RWPE1 (cell line): ENCODE data around the gene DMAC2.
"Not testable (repeated sequence)": the region's sequence is repeated elsewhere in the genome, so short reads cannot be mapped to it uniquely, and the experiment has no call there.

Experiments
- CTCF ChIA-PET: fragments of 350-600 bp; sonication (Branson Sonifier 250); formaldehyde crosslinking; extraction: SDS; loops from one replicate; lab custom pipeline; 2021; lab: Yijun Ruan, JAX
- POLR2A ChIA-PET: fragments of 400-600 bp; formaldehyde crosslinking; extraction: SDS; loops from one replicate; lab custom pipeline; 2020; ENCODE audit warnings: antibody characterized with exemption; ENCODE audit not compliant: low non-redundant PET; lab: Yijun Ruan, JAX
- DNase-seq: peaks from one replicate; pipeline ENCODE4 v3.0.0; 2012; ENCODE audit warnings: low spot score
- H3K27ac ChIP-seq: fragments of 450-650 bp; 2 replicates; pipeline ENCODE4 v1.5.1; 2017
- CTCF ChIP-seq: fragments of 450-650 bp; conservative IDR thresholded peaks from 2 replicates; pipeline ENCODE4 v1.5.1; 2017; ENCODE audit warnings: low read depth, mild to moderate bottlenecking

The DMAC2 gene

DNA sequence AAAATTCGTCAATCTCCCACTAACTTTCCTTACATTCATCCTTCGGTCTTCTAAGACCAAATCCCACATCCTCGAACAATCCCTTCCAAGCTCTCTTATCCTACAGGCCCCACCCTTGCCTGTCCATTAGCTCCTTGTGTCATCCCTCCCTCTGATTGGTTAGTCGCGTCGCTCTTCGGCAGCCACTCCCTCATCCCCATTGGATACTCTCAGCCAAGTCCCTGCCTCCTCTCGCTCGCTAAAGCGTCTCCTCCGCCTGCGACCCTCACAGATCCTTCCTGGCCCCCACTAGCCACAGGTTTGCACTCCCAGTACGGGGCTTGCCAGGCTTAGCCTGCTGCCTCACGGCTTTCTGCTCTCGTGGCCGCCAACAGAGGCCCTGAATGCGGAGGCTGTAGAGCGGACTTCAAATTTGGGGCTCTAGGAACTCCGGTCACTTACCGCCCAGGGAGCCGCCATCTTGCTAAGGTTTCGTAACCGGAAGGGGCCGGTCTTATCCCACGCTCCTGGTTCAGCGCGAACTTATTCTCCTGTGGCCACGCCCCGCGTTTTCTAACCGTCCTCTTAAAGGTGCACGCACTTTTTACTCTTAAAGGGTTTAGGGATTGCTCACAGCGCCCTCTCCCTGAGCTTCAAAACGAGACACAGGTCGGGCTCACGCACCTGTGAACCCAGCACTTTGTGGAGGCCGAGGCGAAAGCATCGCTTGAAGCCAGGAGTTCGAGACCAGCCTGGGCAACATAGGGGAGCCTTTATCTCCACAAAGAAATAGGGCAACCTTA lies at the start of gene DMAC2:
DMAC2 (minus strand) TSS at position 472 of the 782 bp plus-strand sequence; CDS start at position 459, 13 bp downstream.
- peak; percentile 99 for DNase-seq
- H3K27ac ChIP-seq, result peak within 1 kb of the TSS; percentile 91
- ChIA-PET POLR2A (interaction anchor here (0.5 to 1.0 kb wide), 2 partner anchors 12 to 43 kb away, joined by 3 to 5 read pairs; partner anchors contain the start of gene B3GNT8), CTCF (interaction anchor here (0.6 to 1.0 kb wide), 5 partner anchors 15 to 1525 kb away, joined by 3 to 6 read pairs (median 3); no protein-coding TSS in a partner anchor)
- peak; percentile 72 for TF ChIP-seq CTCF

DNA sequence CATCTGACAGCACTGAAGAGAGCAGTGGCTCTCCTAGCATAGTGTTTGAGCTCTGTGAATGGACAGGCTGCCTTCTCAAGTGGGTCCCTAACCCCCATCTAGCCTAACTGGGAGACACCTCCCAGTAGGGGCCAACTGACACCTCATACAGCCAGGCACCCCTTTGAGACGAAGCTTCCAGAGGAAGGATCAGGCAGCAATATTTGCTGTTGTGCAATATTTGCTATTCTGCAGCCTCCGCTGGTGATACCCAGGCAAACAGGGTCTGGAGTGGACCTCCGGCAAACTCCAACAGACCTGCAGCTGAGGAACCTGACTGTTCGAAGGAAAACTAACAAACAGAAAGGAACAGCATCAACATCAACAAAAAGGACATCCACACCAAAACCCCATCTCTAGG lies 47.2 kb upstream of the DMAC2 start:
- DNase-seq, CTCF ChIA-PET, POLR2A ChIA-PET, H3K27ac ChIP-seq: not testable (repeated sequence)

DNA sequence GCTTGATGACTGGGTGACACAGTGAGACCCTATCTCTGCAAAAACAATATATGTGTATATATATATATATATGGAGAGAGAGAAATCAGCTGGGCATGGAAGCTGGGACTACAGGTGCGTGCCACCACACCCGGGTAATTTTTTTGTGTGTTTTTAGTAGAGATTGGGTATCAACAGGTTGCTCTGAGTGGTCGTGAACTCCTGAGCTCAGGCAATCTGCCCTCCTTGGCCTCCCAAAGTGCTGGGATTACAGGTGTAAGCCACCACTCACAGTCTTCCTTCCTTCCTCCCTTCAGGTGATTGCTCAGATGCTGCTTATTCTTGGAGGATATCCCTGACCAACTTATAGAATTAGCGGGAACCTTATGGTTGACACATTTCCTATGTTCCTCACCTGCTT lies 45.1 kb upstream of the DMAC2 start:
- no peak for TF ChIP-seq CTCF
- POLR2A ChIA-PET, result no interaction called here
- no peak for DNase-seq
- no peak overlapping the region for H3K27ac ChIP-seq
- CTCF ChIA-PET, result no interaction called here

DNA sequence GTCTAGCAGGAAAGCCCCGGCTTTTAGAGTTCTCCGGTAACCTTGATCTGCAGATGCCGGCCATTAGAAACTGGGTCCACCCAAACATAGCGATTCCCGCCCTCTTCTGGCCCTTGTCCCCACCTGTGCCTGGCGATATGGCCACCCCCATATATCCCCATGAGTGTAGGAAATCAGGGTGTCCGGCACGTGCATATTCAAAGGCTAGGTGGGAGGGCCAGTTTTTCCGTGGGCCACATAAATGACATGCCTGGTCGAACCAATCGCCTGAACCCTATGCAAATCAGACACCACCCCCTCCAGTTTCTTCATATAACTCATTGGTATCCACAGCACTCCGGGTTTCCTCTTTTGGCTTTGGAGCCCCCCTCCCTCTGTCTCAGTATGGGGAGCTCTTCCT lies 40.6 kb upstream of the DMAC2 start:
- no peak for DNase-seq
- no peak overlapping the region for H3K27ac ChIP-seq
- ChIA-PET CTCF (no interaction called here), POLR2A (no interaction called here)
- no peak for TF ChIP-seq CTCF

GRCh38 chr19:41479757-41480191 lies 40.1 kb upstream of the DMAC2 start:
- no peak overlapping the region for H3K27ac ChIP-seq
- no peak for TF ChIP-seq CTCF
- ChIA-PET POLR2A (no interaction called here), CTCF (no interaction called here)
- no peak for DNase-seq

DNA sequence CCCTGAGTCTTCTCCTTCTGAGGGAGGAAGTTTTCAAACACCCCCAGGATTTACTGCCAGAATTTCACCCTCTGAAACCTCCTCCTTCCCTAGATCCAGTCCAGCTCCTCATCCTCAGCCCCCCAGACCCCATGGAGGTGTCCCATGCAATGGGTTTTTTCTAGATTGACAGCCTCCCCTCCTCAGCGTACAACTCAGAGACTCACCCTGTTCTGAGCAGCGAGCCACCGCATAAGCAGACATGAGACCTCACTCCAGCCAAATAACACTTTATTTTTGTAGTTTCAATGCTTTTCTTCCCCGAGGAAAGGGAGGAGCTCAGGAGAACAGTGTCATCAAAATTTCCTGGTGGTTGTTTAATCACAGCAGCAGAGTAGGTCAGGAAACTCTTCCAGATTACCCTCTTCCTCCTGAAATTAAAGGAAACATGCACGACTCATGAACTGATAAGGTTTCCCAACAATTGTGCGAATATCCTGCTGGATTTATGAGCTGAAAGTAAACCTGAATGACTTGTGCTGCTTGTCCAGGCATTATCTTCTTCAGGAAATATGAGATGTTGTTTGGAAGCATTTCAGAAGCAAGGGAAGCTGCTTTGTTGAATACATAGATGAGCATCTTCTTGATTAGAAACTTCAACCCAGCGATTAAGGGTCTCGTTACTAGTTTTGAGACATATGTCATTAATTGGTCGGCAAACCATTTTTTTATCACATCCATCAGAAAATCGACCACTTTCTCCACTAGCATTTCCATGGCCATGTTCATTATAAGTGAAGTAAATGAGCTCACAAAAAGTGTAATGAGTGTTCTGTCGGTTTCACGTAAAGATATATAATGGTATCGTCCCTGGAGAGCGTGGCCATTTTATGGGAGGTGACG lies 39.4 kb upstream of the DMAC2 start:
- no peak overlapping the region for H3K27ac ChIP-seq
- ChIA-PET CTCF (interaction anchor here (0.8 kb wide), 1 partner anchor 119 kb away, joined by 3 read pairs; no protein-coding TSS in a partner anchor), POLR2A (no interaction called here)
- no peak for TF ChIP-seq CTCF
- no peak for DNase-seq
